Keratinocyte (primary cell): ENCODE measurements around the gene DRD5. TPM values are rescaled to one million over a fixed set of nuclear protein-coding genes. Genes with fewer than 3 reads are reported as not detected.

Experiments used
- DNase-seq: peaks from one replicate; pipeline ENCODE4 v3.0.0-alpha.2; 2011; ENCODE audit warnings: low read depth, missing footprints, low spot score
- FAIRE-seq: peaks from 2 replicates; lab custom pipeline; 2011; peaks lifted over from hg19 to GRCh38; lab: Jason Lieb, UNC
- H2AFZ ChIP-seq: 2 replicates; pipeline ENCODE4 v1.6.0; 2012; ENCODE audit warnings: low read length, control low read depth, inconsistent platforms; ENCODE audit not compliant: control insufficient read depth
- H3K27ac ChIP-seq: 2 replicates; pipeline ENCODE4 v1.5.1; 2011; ENCODE audit warnings: low read length; ENCODE audit not compliant: control insufficient read depth, insufficient read depth
- H3K27me3 ChIP-seq: 3 replicates; pipeline ENCODE4 v1.6.0; 2011; ENCODE audit warnings: low read length; ENCODE audit not compliant: control insufficient read depth, insufficient read depth; ENCODE audit errors: extremely low read depth
- H3K36me3 ChIP-seq, 2 experiments: 2 replicates in 1 of 2; 3 replicates in 1 of 2; pipeline ENCODE4 v1.5.1; 2011; ENCODE audit warnings: low read length in 2 of 2, mild to moderate bottlenecking in 1 of 2; ENCODE audit not compliant: control insufficient read depth in 2 of 2, insufficient read depth in 2 of 2; ENCODE audit errors: extremely low read depth in 1 of 2
- H3K4me1 ChIP-seq: 3 replicates; pipeline ENCODE4 v1.5.1; 2011; ENCODE audit warnings: low read length; ENCODE audit not compliant: control insufficient read depth, insufficient read depth; ENCODE audit errors: extremely low read depth
- H3K4me2 ChIP-seq: 3 replicates; pipeline ENCODE4 v1.6.0; 2011; ENCODE audit warnings: low read depth, low read length; ENCODE audit not compliant: control insufficient read depth, insufficient read depth; ENCODE audit errors: extremely low read depth
- H3K4me3 ChIP-seq, 3 experiments: fragments of 200-600 bp in 1 of 3; sonication (generic) in 1 of 3; 2 replicates in 2 of 3; 3 replicates in 1 of 3; pipeline ENCODE4 v1.5.1; 2011 to 2016; ENCODE audit warnings: low read length in 3 of 3, mild to moderate bottlenecking in 3 of 3, control low read depth in 2 of 3, inconsistent platforms in 1 of 3, low read depth in 1 of 3, mixed read lengths in 1 of 3, mixed run types in 1 of 3, moderate library complexity in 1 of 3; ENCODE audit not compliant: control insufficient read depth in 2 of 3, insufficient read depth in 2 of 3; ENCODE audit errors: extremely low read depth in 1 of 3
- H3K79me2 ChIP-seq: 2 replicates; pipeline ENCODE4 v1.6.0; 2012; ENCODE audit warnings: low read length; ENCODE audit not compliant: control insufficient read depth, insufficient read depth
- H3K9ac ChIP-seq: 3 replicates; pipeline ENCODE4 v1.6.0; 2011; ENCODE audit warnings: low read length; ENCODE audit not compliant: control insufficient read depth, insufficient read depth; ENCODE audit errors: extremely low read depth
- H3K9me1 ChIP-seq: 3 replicates; pipeline ENCODE4 v1.6.0; 2011; ENCODE audit warnings: low read length; ENCODE audit not compliant: control insufficient read depth, insufficient read depth; ENCODE audit errors: extremely low read depth
- H3K9me3 ChIP-seq: 2 replicates; pipeline ENCODE4 v1.5.1; 2012; ENCODE audit warnings: low read depth, low read length; ENCODE audit not compliant: control insufficient read depth
- H4K20me1 ChIP-seq: 3 replicates; pipeline ENCODE4 v1.6.0; 2011; ENCODE audit warnings: low read length; ENCODE audit not compliant: control insufficient read depth, insufficient read depth; ENCODE audit errors: extremely low read depth
- EZH2 ChIP-seq: IDR thresholded peaks from one replicate; pipeline ENCODE4 v1.6.1; 2012; ENCODE audit warnings: inconsistent platforms, mild to moderate bottlenecking, low read length, moderate library complexity
- dilution Hi-C: fragments of 300-500 bp; cut with MboI; formaldehyde crosslinking; loops from one replicate; pipeline ENCODE4 v1.7.0; 2020; ENCODE audit warnings: low sequenced_read_pairs; ENCODE audit not compliant: extremely low pct_ligation_motif_present
- polyA plus RNA-seq, 5 experiments: library from polyadenylated mRNA; depleted of rRNA in 3 of 5; stranded (reverse) in 3 of 5; stranded (forward) in 1 of 5; unstranded in 1 of 5; fragments of >200 nt; gene quantifications; 1 replicate in 1 of 5; 2 replicates in 3 of 5; 3 replicates in 1 of 5; pipeline versions ENCODE4 v1.2.1 to v1.2.3, GENCODE V29; 2011 to 2012; ENCODE audit warnings: missing spikeins in 2 of 5, low read depth in 1 of 5, low replicate concordance in 1 of 5
- TF ChIP-seq, protein P1 (sequence below), 3 experiments: IDR thresholded peaks in 1 of 3; conservative IDR thresholded peaks in 1 of 3; optimal IDR thresholded peaks in 1 of 3; 2 replicates in 2 of 3; 3 replicates in 1 of 3; pipeline versions ENCODE3 to v1.5.1; 2011; ENCODE audit warnings: low read length in 3 of 3, mild to moderate bottlenecking in 3 of 3, moderate library complexity in 2 of 3, control low read depth in 1 of 3, inconsistent platforms in 1 of 3; ENCODE audit not compliant: insufficient read depth in 2 of 3; ENCODE audit errors: extremely low read depth in 1 of 3

DRD5 gene
- polyA plus RNA-seq, 1 donor (not counting 4 experiments of a cell fraction or from before 2014, with no cell fraction given) = not detected

DNA sequence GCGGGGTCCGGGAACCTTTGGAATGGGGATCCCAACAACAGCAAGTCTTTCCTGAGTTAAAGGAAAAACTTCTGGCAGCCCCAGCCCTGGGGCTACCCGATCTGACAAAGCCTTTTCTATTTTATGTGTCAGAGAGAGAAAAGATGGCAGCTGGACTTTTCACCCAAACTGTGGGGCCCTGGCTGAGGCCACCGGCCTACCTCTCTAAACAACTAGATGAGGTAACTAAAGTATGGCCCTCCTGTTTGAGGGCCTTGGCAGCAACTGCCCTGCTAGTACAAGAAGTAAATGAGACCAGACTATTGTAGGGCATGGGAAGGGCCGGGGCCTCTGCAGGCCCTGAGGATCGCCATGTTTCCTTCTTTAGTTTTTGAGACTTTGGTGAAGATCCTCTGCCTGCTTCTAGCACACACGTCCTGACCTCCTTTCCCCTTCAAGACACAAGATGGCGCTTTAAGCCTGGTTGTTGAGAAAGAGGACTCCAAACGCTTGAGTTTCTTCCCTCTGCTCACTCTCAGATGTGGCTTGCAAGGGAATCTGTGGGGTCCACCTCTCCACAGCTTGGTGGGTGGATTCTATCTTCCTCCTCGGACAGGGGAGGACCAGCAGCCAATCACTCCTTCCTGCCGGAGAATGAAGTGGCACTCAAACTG lies 18.5 kb upstream of the DRD5 start:
- H3K4me2 ChIP-seq = no peak overlapping the region
- H3K4me1 ChIP-seq = no peaks in the 10 kb centered on the region
- H3K9ac ChIP-seq = no peak overlapping the region
- TF ChIP-seq, protein P1, sequence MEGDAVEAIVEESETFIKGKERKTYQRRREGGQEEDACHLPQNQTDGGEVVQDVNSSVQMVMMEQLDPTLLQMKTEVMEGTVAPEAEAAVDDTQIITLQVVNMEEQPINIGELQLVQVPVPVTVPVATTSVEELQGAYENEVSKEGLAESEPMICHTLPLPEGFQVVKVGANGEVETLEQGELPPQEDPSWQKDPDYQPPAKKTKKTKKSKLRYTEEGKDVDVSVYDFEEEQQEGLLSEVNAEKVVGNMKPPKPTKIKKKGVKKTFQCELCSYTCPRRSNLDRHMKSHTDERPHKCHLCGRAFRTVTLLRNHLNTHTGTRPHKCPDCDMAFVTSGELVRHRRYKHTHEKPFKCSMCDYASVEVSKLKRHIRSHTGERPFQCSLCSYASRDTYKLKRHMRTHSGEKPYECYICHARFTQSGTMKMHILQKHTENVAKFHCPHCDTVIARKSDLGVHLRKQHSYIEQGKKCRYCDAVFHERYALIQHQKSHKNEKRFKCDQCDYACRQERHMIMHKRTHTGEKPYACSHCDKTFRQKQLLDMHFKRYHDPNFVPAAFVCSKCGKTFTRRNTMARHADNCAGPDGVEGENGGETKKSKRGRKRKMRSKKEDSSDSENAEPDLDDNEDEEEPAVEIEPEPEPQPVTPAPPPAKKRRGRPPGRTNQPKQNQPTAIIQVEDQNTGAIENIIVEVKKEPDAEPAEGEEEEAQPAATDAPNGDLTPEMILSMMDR (optimal IDR thresholded peaks at IDR 0.05 in 1 of 3, IDR thresholded peaks at IDR 0.05 in 1 of 3, conservative IDR thresholded peaks at IDR 0.05 in 1 of 3; ENCODE audit: extremely low read depth in 1 of 3, insufficient read depth in 2 of 3, low read length in 3 of 3) = peak; percentile 62 to 72 (median 71)
- no peak for TF ChIP-seq EZH2
- FAIRE-seq (peak; percentile 73), DNase-seq (peak; percentile 52)
- H3K27me3 ChIP-seq = no peaks in the 10 kb centered on the region
- H3K27ac ChIP-seq = no peak overlapping the region
- H3K36me3 ChIP-seq = no peaks in the 10 kb centered on the region
- no peak overlapping the region for H2AFZ ChIP-seq
- no peaks in the 10 kb centered on the region for H3K9me3 ChIP-seq
- no peaks in the 10 kb centered on the region for H4K20me1 ChIP-seq
- dilution Hi-C loops = no loop called here
- H3K79me2 ChIP-seq = no peaks in the 10 kb centered on the region
- H3K9me1 ChIP-seq = no peaks in the 10 kb centered on the region
- H3K4me3 ChIP-seq = no peak overlapping the region

DNA sequence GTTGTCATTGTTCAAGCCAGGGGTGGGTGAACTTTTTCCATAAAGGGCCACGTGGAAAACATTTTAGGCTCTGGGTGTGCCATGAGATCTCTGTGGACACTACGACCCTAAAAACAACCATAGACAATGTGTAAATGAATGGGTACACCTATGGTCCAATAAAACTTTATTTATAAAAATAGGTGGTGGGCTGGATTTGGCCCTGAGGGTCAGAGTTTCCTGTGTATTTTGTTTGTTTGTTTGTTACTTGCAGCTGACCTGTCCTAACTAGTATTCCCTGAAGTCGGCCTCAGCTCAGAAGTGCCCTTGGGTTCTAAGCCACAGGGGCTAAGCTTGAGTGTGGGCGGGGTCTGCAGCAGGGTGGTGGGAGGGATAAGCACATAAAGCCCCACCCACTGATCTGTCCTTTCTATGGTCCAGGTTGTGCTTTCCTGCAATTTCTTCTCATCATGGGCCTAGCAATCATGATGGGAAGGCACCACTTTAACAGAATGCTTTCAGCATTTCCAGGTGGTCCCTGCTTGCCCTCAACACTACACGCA lies 17.2 kb upstream of the DRD5 start:
- Histone ChIP-seq H3K4me2 (no peak overlapping the region), H3K4me3 (no peak overlapping the region), H3K36me3 (no peaks in the 10 kb centered on the region), H3K9me3 (no peaks in the 10 kb centered on the region), H3K9ac (no peak overlapping the region), H3K79me2 (no peaks in the 10 kb centered on the region), H4K20me1 (no peaks in the 10 kb centered on the region), H3K9me1 (no peaks in the 10 kb centered on the region), H2AFZ (no peak overlapping the region), H3K27me3 (no peaks in the 10 kb centered on the region), H3K27ac (no peak overlapping the region), H3K4me1 (no peaks in the 10 kb centered on the region)
- TF ChIP-seq EZH2 = no peak
- TF ChIP-seq, protein P1 (optimal IDR thresholded peaks at IDR 0.05 in 1 of 3, IDR thresholded peaks at IDR 0.05 in 1 of 3, conservative IDR thresholded peaks at IDR 0.05 in 1 of 3; ENCODE audit: extremely low read depth in 1 of 3, insufficient read depth in 2 of 3, low read length in 3 of 3) = no peak
- FAIRE-seq = no peak
- dilution Hi-C loops = no loop called here
- no peak for DNase-seq
